CD14-positive monocyte (primary cell): Measurements from ENCODE around the gene B4GALT7. TPM values are rescaled to one million over a fixed set of nuclear protein-coding genes. Genes with fewer than 3 reads are reported as not detected.

ENCODE experiments used
- DNase-seq, 3 donors: peaks; one replicate each; pipeline ENCODE4 v3.0.0-alpha.2; 2011 to 2022
- H2AFZ ChIP-seq: 2 replicates; pipeline ENCODE4 v1.6.0; 2012; ENCODE audit warnings: mild to moderate bottlenecking, low read depth, low read length, inconsistent platforms; ENCODE audit not compliant: insufficient read depth, poor library complexity, severe bottlenecking
- H3K27ac ChIP-seq, 2 donors: 1 replicate in 1 of 2; 2 replicates in 1 of 2; pipeline ENCODE4 v1.5.1; 2012 to 2013; ENCODE audit warnings: low read length in 2 of 2, control low read depth in 1 of 2, inconsistent platforms in 1 of 2, low read depth in 1 of 2, mild to moderate bottlenecking in 1 of 2
- H3K27me3 ChIP-seq, 2 donors: one replicate each; pipeline versions ENCODE4 v1.6.0 to v1.6.1; 2011 to 2013; ENCODE audit warnings: low read length in 2 of 2; ENCODE audit not compliant: control insufficient read depth in 2 of 2, insufficient read depth in 2 of 2
- H3K36me3 ChIP-seq, 2 donors: replicated peaks in 1 of 2; 1 replicate in 1 of 2; 2 replicates in 1 of 2; pipeline versions ENCODE4 v1.5.1 to v1.6.1; 2012 to 2013; ENCODE audit warnings: low read length in 2 of 2, control low read depth in 1 of 2, inconsistent platforms in 1 of 2, mild to moderate bottlenecking in 1 of 2; ENCODE audit not compliant: insufficient read depth in 2 of 2, control insufficient read depth in 1 of 2
- H3K4me1 ChIP-seq, 2 donors: 1 replicate in 1 of 2; 2 replicates in 1 of 2; pipeline versions ENCODE4 v1.5.1 to v1.6.1; 2012 to 2013; ENCODE audit warnings: low read length in 2 of 2, control low read depth in 1 of 2, inconsistent platforms in 1 of 2, mild to moderate bottlenecking in 1 of 2, moderate library complexity in 1 of 2; ENCODE audit not compliant: insufficient read depth in 2 of 2, control insufficient read depth in 1 of 2
- H3K4me2 ChIP-seq: replicated peaks from 2 replicates; pipeline ENCODE3; 2012; ENCODE audit warnings: low read length, moderate library complexity, mild to moderate bottlenecking; ENCODE audit not compliant: poor library complexity, severe bottlenecking; ENCODE audit errors: extremely low read depth
- H3K4me3 ChIP-seq, 3 experiments: fragments of 200-600 bp in 1 of 3; sonication (generic) in 1 of 3; replicated peaks in 1 of 3; 1 replicate in 2 of 3; 2 replicates in 1 of 3; pipeline ENCODE4 v1.5.1; 2011 to 2013; ENCODE audit warnings: low read length in 3 of 3, mild to moderate bottlenecking in 3 of 3, control low read depth in 2 of 3, low read depth in 2 of 3, inconsistent platforms in 1 of 3, moderate library complexity in 1 of 3
- H3K79me2 ChIP-seq: 2 replicates; pipeline ENCODE4 v1.6.0; 2012; ENCODE audit warnings: mild to moderate bottlenecking, control low read depth, inconsistent platforms, low read length, moderate library complexity; ENCODE audit not compliant: insufficient read depth
- H3K9ac ChIP-seq: 2 replicates; pipeline ENCODE4 v1.6.0; 2017; ENCODE audit warnings: low read length, mild to moderate bottlenecking; ENCODE audit not compliant: insufficient read depth, poor library complexity, severe bottlenecking
- H3K9me3 ChIP-seq, 2 donors: replicated peaks in 1 of 2; 1 replicate in 1 of 2; 2 replicates in 1 of 2; pipeline versions ENCODE4 v1.5.1 to v1.6.1; 2012 to 2013; ENCODE audit warnings: low read length in 2 of 2, control low read depth in 1 of 2; ENCODE audit not compliant: control insufficient read depth in 1 of 2, insufficient read depth in 1 of 2
- H4K20me1 ChIP-seq: 2 replicates; pipeline ENCODE4 v1.6.0; 2012; ENCODE audit warnings: mild to moderate bottlenecking, low read length, control low read depth, moderate library complexity; ENCODE audit not compliant: insufficient read depth
- H3K27ac Mint-ChIP-seq, 7 donors: one replicate each; pipeline ENCODE4 v1.8.0; 2020; ENCODE audit warnings: mild to moderate bottlenecking in 7 of 7, mixed read lengths in 7 of 7, moderate library complexity in 6 of 7, inconsistent platforms in 2 of 7
- H3K27me3 Mint-ChIP-seq, 3 donors: one replicate each; pipeline ENCODE4 v1.8.0; 2021 to 2022; ENCODE audit warnings: low read depth in 3 of 3, mild to moderate bottlenecking in 3 of 3, mixed read lengths in 3 of 3, moderate library complexity in 3 of 3, inconsistent platforms in 1 of 3
- H3K36me3 Mint-ChIP-seq, 2 donors: one replicate each; pipeline ENCODE4 v1.8.0; 2020; ENCODE audit warnings: mixed read lengths in 2 of 2, inconsistent platforms in 1 of 2, mild to moderate bottlenecking in 1 of 2
- H3K4me1 Mint-ChIP-seq: one replicate; pipeline ENCODE4 v1.8.0; 2020; ENCODE audit warnings: mild to moderate bottlenecking, mixed read lengths
- H3K4me3 Mint-ChIP-seq, 2 donors: one replicate each; pipeline ENCODE4 v1.8.0; 2020; ENCODE audit warnings: mild to moderate bottlenecking in 2 of 2, mixed read lengths in 2 of 2, moderate library complexity in 1 of 2
- H3K9me3 Mint-ChIP-seq, 7 donors: one replicate each; pipeline ENCODE4 v1.8.0; 2020 to 2022; ENCODE audit warnings: mixed read lengths in 7 of 7, mild to moderate bottlenecking in 6 of 7, moderate library complexity in 6 of 7, inconsistent platforms in 2 of 7
- WGBS: methylation state at CpG from one replicate; pipeline ENCODE4 v1.1.5; 2013; ENCODE audit warnings: missing lambda C conversion rate; ENCODE audit not compliant: insufficient coverage; 5-methylcytosine and 5-hydroxymethylcytosine counted together
- intact Hi-C, 2 donors: fragments of 100-400 bp; cut with micrococcal nuclease; formaldehyde crosslinking; loops; one replicate each; pipeline versions ENCODE4 v1.15.0 to v1.15.1; 2023
- polyA plus RNA-seq, 3 donors: library from polyadenylated mRNA; depleted of rRNA in 1 of 3; unstranded in 2 of 3; stranded (reverse) in 1 of 3; fragments of 300-500 nt in 2 of 3; fragments of >200 nt in 1 of 3; fragmentation: Illumina TruSeq in 2 of 3; gene quantifications; 1 replicate in 2 of 3; 2 replicates in 1 of 3; pipeline ENCODE4 v1.2.3, GENCODE V29; 2012 to 2021
- TF ChIP-seq, protein P1 (sequence below): fragments of 200-600 bp; IDR thresholded peaks from one replicate; pipeline ENCODE4 v1.8.0; 2022; ENCODE audit warnings: antibody characterized with exemption, mild to moderate bottlenecking

Gene B4GALT7
- polyA plus RNA-seq, 3 donors = 15.6 to 21.7 (median 18.8) TPM

GRCh38 chr5:177596775-177597238 lies 3.1 kb upstream of the B4GALT7 start:
- Histone ChIP-seq H3K27me3 (no peaks in the 10 kb centered on the region), H3K36me3 (peaks cover 33 to 39% of the 10 kb centered on the region in 2 donors), H3K4me3 (no peak overlapping the region), H3K9ac (no peak overlapping the region), H3K4me2 (no peak overlapping the region), H3K4me1 (peaks cover 31 to 44% of the 10 kb centered on the region in 2 donors), H4K20me1 (peaks cover 39% of the 10 kb centered on the region), H2AFZ (no peak overlapping the region), H3K27ac (no peak overlapping the region), H3K9me3 (no peaks in the 10 kb centered on the region), H3K79me2 (peaks cover 37% of the 10 kb centered on the region)
- Mint-ChIP-seq H3K9me3 (peaks cover 0 to 1% (median 0%) of the 10 kb centered on the region in 7 donors), H3K4me1 (peaks cover 45% of the 10 kb centered on the region), H3K4me3 (no peak overlapping the region), H3K27ac (peak overlapping the region in 2 of 7 donors; percentile 55 to 60), H3K36me3 (peaks cover 33 to 38% of the 10 kb centered on the region in 2 donors), H3K27me3 (peaks cover 0 to 3% (median 0%) of the 10 kb centered on the region in 3 donors)
- no peak for DNase-seq
- intact Hi-C loops = loop anchor here (5.0 to 10.0 kb wide), 3 partner anchors 40 to 292 kb away; partner anchors contain the start of genes MXD3 (in 1 of the 2), PRELID1 (in 1 of the 2) and RAB24 (in 1 of the 2)
- TF ChIP-seq, protein P1, sequence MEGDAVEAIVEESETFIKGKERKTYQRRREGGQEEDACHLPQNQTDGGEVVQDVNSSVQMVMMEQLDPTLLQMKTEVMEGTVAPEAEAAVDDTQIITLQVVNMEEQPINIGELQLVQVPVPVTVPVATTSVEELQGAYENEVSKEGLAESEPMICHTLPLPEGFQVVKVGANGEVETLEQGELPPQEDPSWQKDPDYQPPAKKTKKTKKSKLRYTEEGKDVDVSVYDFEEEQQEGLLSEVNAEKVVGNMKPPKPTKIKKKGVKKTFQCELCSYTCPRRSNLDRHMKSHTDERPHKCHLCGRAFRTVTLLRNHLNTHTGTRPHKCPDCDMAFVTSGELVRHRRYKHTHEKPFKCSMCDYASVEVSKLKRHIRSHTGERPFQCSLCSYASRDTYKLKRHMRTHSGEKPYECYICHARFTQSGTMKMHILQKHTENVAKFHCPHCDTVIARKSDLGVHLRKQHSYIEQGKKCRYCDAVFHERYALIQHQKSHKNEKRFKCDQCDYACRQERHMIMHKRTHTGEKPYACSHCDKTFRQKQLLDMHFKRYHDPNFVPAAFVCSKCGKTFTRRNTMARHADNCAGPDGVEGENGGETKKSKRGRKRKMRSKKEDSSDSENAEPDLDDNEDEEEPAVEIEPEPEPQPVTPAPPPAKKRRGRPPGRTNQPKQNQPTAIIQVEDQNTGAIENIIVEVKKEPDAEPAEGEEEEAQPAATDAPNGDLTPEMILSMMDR = no peak
- WGBS = no CpG with 5 or more reads among the region's 2 CpGs

GRCh38 chr5:177598477-177598876 lies 1.5 kb upstream of the B4GALT7 start:
- Histone ChIP-seq H3K4me2 (no peak overlapping the region), H4K20me1 (peaks cover 34% of the 10 kb centered on the region), H3K9me3 (no peaks in the 10 kb centered on the region), H2AFZ (no peak overlapping the region), H3K27me3 (no peaks in the 10 kb centered on the region), H3K4me1 (peaks cover 20 to 32% of the 10 kb centered on the region in 2 donors), H3K27ac (no peak overlapping the region), H3K4me3 (no peak overlapping the region), H3K36me3 (peaks cover 31 to 35% of the 10 kb centered on the region in 2 donors), H3K9ac (no peak overlapping the region), H3K79me2 (peaks cover 24% of the 10 kb centered on the region)
- H3K4me1 Mint-ChIP-seq = peaks cover 38% of the 10 kb centered on the region
- no peak for DNase-seq
- intact Hi-C loops = loop anchor here (5.0 to 10.0 kb wide), 3 partner anchors 41 to 294 kb away; partner anchors contain the start of genes MXD3 (in 1 of the 2), PRELID1 (in 1 of the 2) and RAB24 (in 1 of the 2)
- H3K27me3 Mint-ChIP-seq = peaks cover 0 to 3% (median 1%) of the 10 kb centered on the region in 3 donors
- peaks cover 34 to 36% of the 10 kb centered on the region in 2 donors for H3K36me3 Mint-ChIP-seq
- WGBS = 80% methylated on average over 1 of the region's 5 CpGs
- peaks cover 0 to 1% (median 0%) of the 10 kb centered on the region in 7 donors for H3K9me3 Mint-ChIP-seq
- TF ChIP-seq, protein P1 = no peak
- H3K27ac Mint-ChIP-seq = no peak overlapping the region
- no peak overlapping the region for H3K4me3 Mint-ChIP-seq
